Stimulated activated CD4-positive, alpha-beta T cell treated with anti-CD3 and anti-CD28 coated beads, Interleukin-1b, Interleukin-23, amount 100 ng/mL, for 24 hours (primary cell): Measurements from ENCODE around the gene UBA3.

Experiments
- DNase-seq, 4 experiments: peaks; one replicate each; pipeline ENCODE4 v3.0.0-alpha.2; 2020; ENCODE audit warnings: low read depth in 4 of 4, low spot score in 1 of 4

The UBA3 gene

GRCh38 chr3:69080233-69080920, at the start of gene UBA3:
Gene UBA3, minus strand, starts transcription at chr3:69080365. Its CDS starts 12 bp downstream, at chr3:69080353.
- peak; percentile 84 to 91 (median 89) for DNase-seq

GRCh38 chr3:69129531-69129930, 49.4 kb upstream of the UBA3 start:
- no peak for DNase-seq

GRCh38 chr3:69128509-69128908, 48.3 kb upstream of the UBA3 start:
- DNase-seq, result no peak

GRCh38 chr3:69126999-69127398, 46.8 kb upstream of the UBA3 start:
- DNase-seq, result no peak

- no peak for DNase-seq
Observed at GRCh38 chr3:69126216-69126615, 46.1 kb upstream of the UBA3 start.

- no peak for DNase-seq
Observed at GRCh38 chr3:69122403-69122802, 42.2 kb upstream of the UBA3 start, which contains the start of gene LMOD3. Gene LMOD3, minus strand, starts transcription at chr3:69122595. Its CDS starts 209 bp downstream, at chr3:69122386.

- DNase-seq, result no peak
Observed at GRCh38 chr3:69121950-69122349, 41.8 kb upstream of the UBA3 start.

- DNase-seq, result no peak
Observed at GRCh38 chr3:69121513-69121912, 41.3 kb upstream of the UBA3 start.

- DNase-seq, result peak; percentile 64 to 76 (median 66)
Observed at GRCh38 chr3:69120879-69121464, 40.8 kb upstream of the UBA3 start.

GRCh38 chr3:69119681-69120080, 39.5 kb upstream of the UBA3 start:
- no peak for DNase-seq

- no peak for DNase-seq
Observed at GRCh38 chr3:69119138-69119537, 39.0 kb upstream of the UBA3 start.

- no peak for DNase-seq
Observed at GRCh38 chr3:69118555-69118954, 38.4 kb upstream of the UBA3 start.

GRCh38 chr3:69116897-69117296, 36.7 kb upstream of the UBA3 start:
- no peak for DNase-seq

- no peak for DNase-seq
Observed at GRCh38 chr3:69116162-69116561, 36.0 kb upstream of the UBA3 start.

- no peak for DNase-seq
Observed at GRCh38 chr3:69115731-69116130, 35.6 kb upstream of the UBA3 start.

GRCh38 chr3:69113536-69113935, 33.4 kb upstream of the UBA3 start:
- no peak for DNase-seq

- no peak for DNase-seq
Observed at GRCh38 chr3:69110941-69111546, 30.9 kb upstream of the UBA3 start.

- DNase-seq, result no peak
Observed at GRCh38 chr3:69108811-69109210, 28.6 kb upstream of the UBA3 start.

- no peak for DNase-seq
Observed at GRCh38 chr3:69107841-69108240, 27.7 kb upstream of the UBA3 start.

- DNase-seq, result no peak
Observed at GRCh38 chr3:69105320-69105719, 25.2 kb upstream of the UBA3 start.

GRCh38 chr3:69104586-69104985, 24.4 kb upstream of the UBA3 start:
- DNase-seq, result no peak

GRCh38 chr3:69103123-69103522, 23.0 kb upstream of the UBA3 start:
- no peak for DNase-seq
